Endothelial cell (in vitro differentiated cells): ENCODE data around the gene PIBF1. TPM values are rescaled to one million over a fixed set of nuclear protein-coding genes. Genes with fewer than 3 reads are reported as not detected.

ENCODE experiments used
- DNase-seq: peaks from one replicate; pipeline ENCODE4 v3.0.0; 2021; ENCODE audit warnings: low spot score
- H3K27ac Mint-ChIP-seq: one replicate; pipeline ENCODE4 v1.8.0; 2021; ENCODE audit warnings: mixed read lengths, inconsistent platforms; ENCODE audit not compliant: unreplicated experiment
- H3K27me3 Mint-ChIP-seq: one replicate; pipeline ENCODE4 v1.8.0; 2021; ENCODE audit warnings: mild to moderate bottlenecking, moderate library complexity, mixed read lengths, inconsistent platforms; ENCODE audit not compliant: unreplicated experiment
- H3K36me3 Mint-ChIP-seq: one replicate; pipeline ENCODE4 v1.8.0; 2021; ENCODE audit warnings: mild to moderate bottlenecking, low read depth, mixed read lengths, inconsistent platforms; ENCODE audit not compliant: unreplicated experiment
- H3K4me1 Mint-ChIP-seq: one replicate; pipeline ENCODE4 v1.8.0; 2021; ENCODE audit warnings: mild to moderate bottlenecking, mixed read lengths, inconsistent platforms; ENCODE audit not compliant: unreplicated experiment
- H3K4me3 Mint-ChIP-seq: one replicate; pipeline ENCODE4 v1.8.0; 2021; ENCODE audit warnings: mild to moderate bottlenecking, mixed read lengths, inconsistent platforms; ENCODE audit not compliant: unreplicated experiment
- H3K9me3 Mint-ChIP-seq: one replicate; pipeline ENCODE4 v1.8.0; 2021; ENCODE audit warnings: mixed read lengths, inconsistent platforms; ENCODE audit not compliant: unreplicated experiment
- CTCF ChIP-seq: fragments of 200-600 bp; sonication (generic); IDR thresholded peaks from one replicate; pipeline ENCODE4 v1.5.0; 2021; ENCODE audit warnings: antibody characterized with exemption; ENCODE audit not compliant: unreplicated experiment
- total RNA-seq: library from RNA; stranded (reverse); fragmentation: NEBNext Ultra II Directional; extraction: Animal tissue kit (Norgen Biotek cat#: 25700); gene quantifications from one replicate; pipeline ENCODE4 v1.2.1, GENCODE V29; 2021; ENCODE audit not compliant: unreplicated experiment

Gene PIBF1
- total RNA-seq, 1 donor from 2014 or later = 24.0 TPM

GRCh38 chr13:72973234-72973633, 191.3 kb downstream of the PIBF1 start:
- Mint-ChIP-seq H3K4me1 (peaks cover 15% of the 10 kb centered on the region), H3K4me3 (no peak overlapping the region), H3K9me3 (no peaks in the 10 kb centered on the region), H3K27me3 (no peaks in the 10 kb centered on the region), H3K27ac (no peak overlapping the region), H3K36me3 (no peaks in the 10 kb centered on the region)
- DNase-seq = no peak
- TF ChIP-seq CTCF = no peak

- no peak for DNase-seq
- no peaks in the 10 kb centered on the region for H3K36me3 Mint-ChIP-seq
- H3K9me3 Mint-ChIP-seq = no peaks in the 10 kb centered on the region
- H3K27ac Mint-ChIP-seq = no peak overlapping the region
- TF ChIP-seq CTCF = no peak
- H3K4me1 Mint-ChIP-seq = peaks cover 6% of the 10 kb centered on the region
- no peak overlapping the region for H3K4me3 Mint-ChIP-seq
- H3K27me3 Mint-ChIP-seq = peaks cover 1% of the 10 kb centered on the region
Observed at GRCh38 chr13:72983085-72983768, 201.3 kb downstream of the PIBF1 start.

DNA sequence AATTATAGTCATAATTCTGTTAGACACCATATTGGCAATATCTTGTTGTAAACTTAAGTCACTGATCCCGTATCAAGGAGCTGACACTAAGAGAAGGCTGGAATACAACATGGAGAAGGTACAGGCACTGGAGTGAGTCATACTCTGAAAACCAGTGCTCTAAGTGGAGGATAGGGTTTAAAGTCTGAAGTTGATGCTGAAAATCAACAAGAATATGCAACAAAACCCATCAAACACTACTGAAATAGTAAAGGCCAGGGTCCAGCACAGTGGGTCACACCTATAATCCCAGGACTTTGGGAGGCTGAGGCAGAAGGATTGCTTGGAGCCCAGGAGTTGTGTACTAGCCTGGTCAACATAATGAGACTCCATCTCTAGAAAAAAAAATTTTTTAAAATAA, 203.7 kb downstream of the PIBF1 start:
- TF ChIP-seq CTCF = no peak
- Mint-ChIP-seq H3K27ac (no peak overlapping the region), H3K4me1 (peaks cover 6% of the 10 kb centered on the region), H3K36me3 (no peaks in the 10 kb centered on the region), H3K9me3 (no peaks in the 10 kb centered on the region), H3K4me3 (no peak overlapping the region), H3K27me3 (peaks cover 1% of the 10 kb centered on the region)
- DNase-seq = no peak

- Mint-ChIP-seq H3K36me3 (no peaks in the 10 kb centered on the region), H3K4me3 (no peak overlapping the region), H3K4me1 (peaks cover 6% of the 10 kb centered on the region), H3K9me3 (no peaks in the 10 kb centered on the region), H3K27me3 (peaks cover 1% of the 10 kb centered on the region), H3K27ac (no peak overlapping the region)
- TF ChIP-seq CTCF = no peak
- no peak for DNase-seq
Observed at GRCh38 chr13:72986197-72986596, 204.3 kb downstream of the PIBF1 start.

- no peaks in the 10 kb centered on the region for H3K9me3 Mint-ChIP-seq
- no peaks in the 10 kb centered on the region for H3K36me3 Mint-ChIP-seq
Observed at GRCh38 chr13:72990953-72991352, 209.0 kb downstream of the PIBF1 start.

More at GRCh38 chr13:72990953-72991352, 209.0 kb downstream of the PIBF1 start:
- Mint-ChIP-seq H3K27me3 (no peaks in the 10 kb centered on the region), H3K4me1 (peaks cover 6% of the 10 kb centered on the region), H3K27ac (no peak overlapping the region), H3K4me3 (no peak overlapping the region)
- no peak for TF ChIP-seq CTCF
- DNase-seq = no peak
